Keratinocyte (primary cell): ENCODE results near the gene HEATR3. TPM values are rescaled to one million over a fixed set of nuclear protein-coding genes. Genes with fewer than 3 reads are reported as not detected.

Experiments
- DNase-seq: peaks from one replicate; pipeline ENCODE4 v3.0.0-alpha.2; 2011; ENCODE audit warnings: low read depth, missing footprints, low spot score
- FAIRE-seq: peaks from 2 replicates; lab custom pipeline; 2011; peaks lifted over from hg19 to GRCh38; lab: Jason Lieb, UNC
- H2AFZ ChIP-seq: 2 replicates; pipeline ENCODE4 v1.6.0; 2012; ENCODE audit warnings: low read length, control low read depth, inconsistent platforms; ENCODE audit not compliant: control insufficient read depth
- H3K27ac ChIP-seq: 2 replicates; pipeline ENCODE4 v1.5.1; 2011; ENCODE audit warnings: low read length; ENCODE audit not compliant: control insufficient read depth, insufficient read depth
- H3K27me3 ChIP-seq: 3 replicates; pipeline ENCODE4 v1.6.0; 2011; ENCODE audit warnings: low read length; ENCODE audit not compliant: control insufficient read depth, insufficient read depth; ENCODE audit errors: extremely low read depth
- H3K36me3 ChIP-seq, 2 experiments: 2 replicates in 1 of 2; 3 replicates in 1 of 2; pipeline ENCODE4 v1.5.1; 2011; ENCODE audit warnings: low read length in 2 of 2, mild to moderate bottlenecking in 1 of 2; ENCODE audit not compliant: control insufficient read depth in 2 of 2, insufficient read depth in 2 of 2; ENCODE audit errors: extremely low read depth in 1 of 2
- H3K4me1 ChIP-seq: 3 replicates; pipeline ENCODE4 v1.5.1; 2011; ENCODE audit warnings: low read length; ENCODE audit not compliant: control insufficient read depth, insufficient read depth; ENCODE audit errors: extremely low read depth
- H3K4me2 ChIP-seq: 3 replicates; pipeline ENCODE4 v1.6.0; 2011; ENCODE audit warnings: low read depth, low read length; ENCODE audit not compliant: control insufficient read depth, insufficient read depth; ENCODE audit errors: extremely low read depth
- H3K4me3 ChIP-seq, 3 experiments: fragments of 200-600 bp in 1 of 3; sonication (generic) in 1 of 3; 2 replicates in 2 of 3; 3 replicates in 1 of 3; pipeline ENCODE4 v1.5.1; 2011 to 2016; ENCODE audit warnings: low read length in 3 of 3, mild to moderate bottlenecking in 3 of 3, control low read depth in 2 of 3, inconsistent platforms in 1 of 3, low read depth in 1 of 3, mixed read lengths in 1 of 3, mixed run types in 1 of 3, moderate library complexity in 1 of 3; ENCODE audit not compliant: control insufficient read depth in 2 of 3, insufficient read depth in 2 of 3; ENCODE audit errors: extremely low read depth in 1 of 3
- H3K79me2 ChIP-seq: 2 replicates; pipeline ENCODE4 v1.6.0; 2012; ENCODE audit warnings: low read length; ENCODE audit not compliant: control insufficient read depth, insufficient read depth
- H3K9ac ChIP-seq: 3 replicates; pipeline ENCODE4 v1.6.0; 2011; ENCODE audit warnings: low read length; ENCODE audit not compliant: control insufficient read depth, insufficient read depth; ENCODE audit errors: extremely low read depth
- H3K9me1 ChIP-seq: 3 replicates; pipeline ENCODE4 v1.6.0; 2011; ENCODE audit warnings: low read length; ENCODE audit not compliant: control insufficient read depth, insufficient read depth; ENCODE audit errors: extremely low read depth
- H3K9me3 ChIP-seq: 2 replicates; pipeline ENCODE4 v1.5.1; 2012; ENCODE audit warnings: low read depth, low read length; ENCODE audit not compliant: control insufficient read depth
- H4K20me1 ChIP-seq: 3 replicates; pipeline ENCODE4 v1.6.0; 2011; ENCODE audit warnings: low read length; ENCODE audit not compliant: control insufficient read depth, insufficient read depth; ENCODE audit errors: extremely low read depth
- EZH2 ChIP-seq: IDR thresholded peaks from one replicate; pipeline ENCODE4 v1.6.1; 2012; ENCODE audit warnings: inconsistent platforms, mild to moderate bottlenecking, low read length, moderate library complexity
- dilution Hi-C: fragments of 300-500 bp; cut with MboI; formaldehyde crosslinking; loops from one replicate; pipeline ENCODE4 v1.7.0; 2020; ENCODE audit warnings: low sequenced_read_pairs; ENCODE audit not compliant: extremely low pct_ligation_motif_present
- polyA plus RNA-seq, 5 experiments: library from polyadenylated mRNA; depleted of rRNA in 3 of 5; stranded (reverse) in 3 of 5; stranded (forward) in 1 of 5; unstranded in 1 of 5; fragments of >200 nt; gene quantifications; 1 replicate in 1 of 5; 2 replicates in 3 of 5; 3 replicates in 1 of 5; pipeline versions ENCODE4 v1.2.1 to v1.2.3, GENCODE V29; 2011 to 2012; ENCODE audit warnings: missing spikeins in 2 of 5, low read depth in 1 of 5, low replicate concordance in 1 of 5
- TF ChIP-seq, protein P1 (sequence below), 3 experiments: IDR thresholded peaks in 1 of 3; conservative IDR thresholded peaks in 1 of 3; optimal IDR thresholded peaks in 1 of 3; 2 replicates in 2 of 3; 3 replicates in 1 of 3; pipeline versions ENCODE3 to v1.5.1; 2011; ENCODE audit warnings: low read length in 3 of 3, mild to moderate bottlenecking in 3 of 3, moderate library complexity in 2 of 3, control low read depth in 1 of 3, inconsistent platforms in 1 of 3; ENCODE audit not compliant: insufficient read depth in 2 of 3; ENCODE audit errors: extremely low read depth in 1 of 3

Gene HEATR3
- polyA plus RNA-seq, 1 donor (not counting 4 experiments of a cell fraction or from before 2014, with no cell fraction given) = 27.2 TPM

DNA sequence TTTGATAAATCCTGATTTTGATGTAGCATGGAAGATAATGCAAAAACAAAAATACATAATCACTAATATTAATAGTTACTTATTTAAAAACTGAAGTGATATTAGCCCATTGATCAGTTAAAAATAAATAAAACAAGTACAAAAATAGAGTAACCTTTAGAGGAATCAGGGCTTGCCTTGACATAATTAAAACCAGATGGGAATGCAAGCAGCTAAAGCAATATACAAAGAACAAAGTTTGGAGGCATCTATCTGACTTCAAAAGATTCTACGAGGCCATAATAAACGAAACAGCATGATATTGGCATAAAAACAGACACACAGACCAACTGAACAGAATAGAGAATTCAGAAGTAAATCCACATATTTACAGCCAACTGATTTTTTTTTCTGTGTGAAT lies 15.0 kb upstream of the HEATR3 start:
- Histone ChIP-seq H3K9me3 (no peaks in the 10 kb centered on the region), H3K79me2 (no peaks in the 10 kb centered on the region), H4K20me1 (no peaks in the 10 kb centered on the region), H3K27ac (no peak overlapping the region), H3K36me3 (no peaks in the 10 kb centered on the region), H3K4me2 (no peak overlapping the region), H3K4me1 (no peaks in the 10 kb centered on the region), H3K9ac (no peak overlapping the region), H2AFZ (no peak overlapping the region), H3K4me3 (no peak overlapping the region), H3K27me3 (no peaks in the 10 kb centered on the region), H3K9me1 (no peaks in the 10 kb centered on the region)
- FAIRE-seq = no peak
- no peak for TF ChIP-seq EZH2
- TF ChIP-seq, protein P1, sequence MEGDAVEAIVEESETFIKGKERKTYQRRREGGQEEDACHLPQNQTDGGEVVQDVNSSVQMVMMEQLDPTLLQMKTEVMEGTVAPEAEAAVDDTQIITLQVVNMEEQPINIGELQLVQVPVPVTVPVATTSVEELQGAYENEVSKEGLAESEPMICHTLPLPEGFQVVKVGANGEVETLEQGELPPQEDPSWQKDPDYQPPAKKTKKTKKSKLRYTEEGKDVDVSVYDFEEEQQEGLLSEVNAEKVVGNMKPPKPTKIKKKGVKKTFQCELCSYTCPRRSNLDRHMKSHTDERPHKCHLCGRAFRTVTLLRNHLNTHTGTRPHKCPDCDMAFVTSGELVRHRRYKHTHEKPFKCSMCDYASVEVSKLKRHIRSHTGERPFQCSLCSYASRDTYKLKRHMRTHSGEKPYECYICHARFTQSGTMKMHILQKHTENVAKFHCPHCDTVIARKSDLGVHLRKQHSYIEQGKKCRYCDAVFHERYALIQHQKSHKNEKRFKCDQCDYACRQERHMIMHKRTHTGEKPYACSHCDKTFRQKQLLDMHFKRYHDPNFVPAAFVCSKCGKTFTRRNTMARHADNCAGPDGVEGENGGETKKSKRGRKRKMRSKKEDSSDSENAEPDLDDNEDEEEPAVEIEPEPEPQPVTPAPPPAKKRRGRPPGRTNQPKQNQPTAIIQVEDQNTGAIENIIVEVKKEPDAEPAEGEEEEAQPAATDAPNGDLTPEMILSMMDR (optimal IDR thresholded peaks at IDR 0.05 in 1 of 3, IDR thresholded peaks at IDR 0.05 in 1 of 3, conservative IDR thresholded peaks at IDR 0.05 in 1 of 3; ENCODE audit: extremely low read depth in 1 of 3, insufficient read depth in 2 of 3, low read length in 3 of 3) = no peak
- DNase-seq = no peak
- dilution Hi-C loops = no loop called here

DNA sequence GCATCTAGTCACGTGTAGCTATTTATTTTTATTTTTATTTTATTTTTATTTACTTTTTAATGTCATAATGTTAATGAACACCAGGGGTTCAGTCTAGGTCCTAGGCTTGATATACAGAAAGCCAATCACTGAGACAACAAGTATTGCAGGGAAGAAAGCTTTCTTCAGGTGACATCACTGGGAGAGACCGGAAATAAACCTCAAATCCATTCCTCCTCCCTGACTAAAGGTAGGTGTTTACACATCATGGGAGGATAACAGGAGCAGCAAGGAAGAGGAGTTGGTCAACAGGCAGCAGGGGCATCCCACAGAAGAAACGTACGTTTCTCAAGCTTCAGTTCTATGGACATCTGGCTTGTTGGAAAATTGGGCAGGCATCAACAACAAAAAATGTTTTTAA lies 9.5 kb upstream of the HEATR3 start:
- dilution Hi-C loops = no loop called here
- H2AFZ ChIP-seq = no peak overlapping the region
- no peak for DNase-seq
- no peak overlapping the region for H3K4me3 ChIP-seq
- H3K9ac ChIP-seq = no peak overlapping the region
- no peaks in the 10 kb centered on the region for H3K9me3 ChIP-seq
- no peaks in the 10 kb centered on the region for H3K79me2 ChIP-seq
- no peak for FAIRE-seq
- no peak for TF ChIP-seq EZH2
- TF ChIP-seq, protein P1 (optimal IDR thresholded peaks at IDR 0.05 in 1 of 3, IDR thresholded peaks at IDR 0.05 in 1 of 3, conservative IDR thresholded peaks at IDR 0.05 in 1 of 3; ENCODE audit: extremely low read depth in 1 of 3, insufficient read depth in 2 of 3, low read length in 3 of 3) = no peak
- no peaks in the 10 kb centered on the region for H3K9me1 ChIP-seq
- no peaks in the 10 kb centered on the region for H3K27me3 ChIP-seq
- no peaks in the 10 kb centered on the region for H4K20me1 ChIP-seq
- H3K4me1 ChIP-seq = no peaks in the 10 kb centered on the region
- H3K36me3 ChIP-seq = no peaks in the 10 kb centered on the region
- H3K4me2 ChIP-seq = no peak overlapping the region
- H3K27ac ChIP-seq = no peak overlapping the region
